ENCODE results near the gene DLG5.

The DLG5 gene

GRCh38 chr10:77811831-77812430 is 114.6 kb downstream of the DLG5 start:
- POLR2A ChIA-PET: no interaction called here
- CTCF ChIA-PET: interaction anchor here (1.0 kb wide), 1 partner anchor 35 kb away, joined by 3 read pairs; no protein-coding TSS in a partner anchor
- no peak overlapping the region for H3K4me3 ChIP-seq (ENCODE audit: low read depth, low read length)
- no peak for DNase-seq (ENCODE audit: low read depth, low spot score)
- no peak for TF ChIP-seq CTCF (IDR thresholded peaks at IDR 0.05; ENCODE audit: insufficient read depth, low read length, missing control alignments)

- ChIA-PET POLR2A (no interaction called here), CTCF (no interaction called here)
- H3K4me3 ChIP-seq (ENCODE audit: low read depth, low read length): no peak overlapping the region
- no peak for TF ChIP-seq CTCF (IDR thresholded peaks at IDR 0.05; ENCODE audit: insufficient read depth, low read length, missing control alignments)
- no peak for DNase-seq (ENCODE audit: low read depth, low spot score)
These were observed 115.9 kb downstream of the DLG5 start for GRCh38 chr10:77810446-77811335.

- no peak for TF ChIP-seq CTCF (IDR thresholded peaks at IDR 0.05; ENCODE audit: insufficient read depth, low read length, missing control alignments)
- ChIA-PET CTCF (no interaction called here), POLR2A (no interaction called here)
- DNase-seq (ENCODE audit: low read depth, low spot score): no peak
- no peak overlapping the region for H3K4me3 ChIP-seq (ENCODE audit: low read depth, low read length)
These were observed 117.2 kb downstream of the DLG5 start for GRCh38 chr10:77809336-77809735.

GRCh38 chr10:77807706-77808105 is 118.8 kb downstream of the DLG5 start:
- ChIA-PET CTCF (interaction anchor here (0.5 kb wide), 1 partner anchor 39 kb away, joined by 4 read pairs; no protein-coding TSS in a partner anchor), POLR2A (no interaction called here)
- TF ChIP-seq CTCF (IDR thresholded peaks at IDR 0.05; ENCODE audit: insufficient read depth, low read length, missing control alignments): no peak
- no peak for DNase-seq (ENCODE audit: low read depth, low spot score)
- H3K4me3 ChIP-seq (ENCODE audit: low read depth, low read length): no peak overlapping the region

GRCh38 chr10:77806511-77807157 is 119.9 kb downstream of the DLG5 start:
- DNase-seq (ENCODE audit: low read depth, low spot score): no peak
- ChIA-PET CTCF (interaction anchor here (1.4 kb wide), 1 partner anchor 11 kb away, joined by 3 read pairs; no protein-coding TSS in a partner anchor), POLR2A (no interaction called here)
- no peak overlapping the region for H3K4me3 ChIP-seq (ENCODE audit: low read depth, low read length)
- no peak for TF ChIP-seq CTCF (IDR thresholded peaks at IDR 0.05; ENCODE audit: insufficient read depth, low read length, missing control alignments)

GRCh38 chr10:77805676-77806075 is 120.9 kb downstream of the DLG5 start:
- ChIA-PET POLR2A (no interaction called here), CTCF (interaction anchor here (1.4 kb wide), 1 partner anchor 10 kb away, joined by 3 read pairs; no protein-coding TSS in a partner anchor)
- no peak overlapping the region for H3K4me3 ChIP-seq (ENCODE audit: low read depth, low read length)
- no peak for DNase-seq (ENCODE audit: low read depth, low spot score)
- no peak for TF ChIP-seq CTCF (IDR thresholded peaks at IDR 0.05; ENCODE audit: insufficient read depth, low read length, missing control alignments)
